ENCODE data around the gene RYR3. TPM values are rescaled to one million over a fixed set of nuclear protein-coding genes. Genes with fewer than 3 reads are reported as not detected.

Gene RYR3
- total RNA-seq, 1 donor from 2014 or later: 4.8 TPM

DNA sequence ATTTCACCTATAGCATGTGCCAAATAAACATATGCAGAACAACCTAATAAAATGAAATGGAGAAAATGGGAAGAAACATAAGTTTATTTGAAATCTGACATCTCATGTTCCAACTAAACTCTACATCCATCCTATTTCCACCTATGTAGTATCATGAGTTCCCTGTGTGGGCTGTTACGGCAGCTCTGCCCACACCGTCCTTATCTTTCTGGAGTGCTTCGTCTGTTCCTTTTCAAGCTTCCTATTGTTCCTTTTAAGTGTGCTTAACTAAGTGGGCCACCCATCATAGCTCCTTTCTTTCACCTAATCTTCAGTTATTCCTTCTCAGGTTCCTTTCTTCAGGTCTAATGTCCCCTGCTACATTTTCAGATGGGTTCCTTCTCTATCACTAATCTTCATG, 17.3 kb downstream of the RYR3 start:
- Mint-ChIP-seq H3K27me3 (ENCODE audit: unreplicated experiment) (peaks cover 2% of the 10 kb centered on the region), H3K36me3 (ENCODE audit: low read depth, unreplicated experiment) (no peaks in the 10 kb centered on the region), H3K27ac (ENCODE audit: unreplicated experiment) (no peak overlapping the region), H3K4me3 (ENCODE audit: unreplicated experiment) (no peak overlapping the region), H3K9me3 (ENCODE audit: unreplicated experiment) (no peaks in the 10 kb centered on the region), H3K4me1 (ENCODE audit: unreplicated experiment) (peaks cover 17% of the 10 kb centered on the region)
- DNase-seq (ENCODE audit: low spot score): no peak
- TF ChIP-seq, protein P1, sequence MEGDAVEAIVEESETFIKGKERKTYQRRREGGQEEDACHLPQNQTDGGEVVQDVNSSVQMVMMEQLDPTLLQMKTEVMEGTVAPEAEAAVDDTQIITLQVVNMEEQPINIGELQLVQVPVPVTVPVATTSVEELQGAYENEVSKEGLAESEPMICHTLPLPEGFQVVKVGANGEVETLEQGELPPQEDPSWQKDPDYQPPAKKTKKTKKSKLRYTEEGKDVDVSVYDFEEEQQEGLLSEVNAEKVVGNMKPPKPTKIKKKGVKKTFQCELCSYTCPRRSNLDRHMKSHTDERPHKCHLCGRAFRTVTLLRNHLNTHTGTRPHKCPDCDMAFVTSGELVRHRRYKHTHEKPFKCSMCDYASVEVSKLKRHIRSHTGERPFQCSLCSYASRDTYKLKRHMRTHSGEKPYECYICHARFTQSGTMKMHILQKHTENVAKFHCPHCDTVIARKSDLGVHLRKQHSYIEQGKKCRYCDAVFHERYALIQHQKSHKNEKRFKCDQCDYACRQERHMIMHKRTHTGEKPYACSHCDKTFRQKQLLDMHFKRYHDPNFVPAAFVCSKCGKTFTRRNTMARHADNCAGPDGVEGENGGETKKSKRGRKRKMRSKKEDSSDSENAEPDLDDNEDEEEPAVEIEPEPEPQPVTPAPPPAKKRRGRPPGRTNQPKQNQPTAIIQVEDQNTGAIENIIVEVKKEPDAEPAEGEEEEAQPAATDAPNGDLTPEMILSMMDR (IDR thresholded peaks at IDR 0.05; ENCODE audit: unreplicated experiment): no peak

DNA sequence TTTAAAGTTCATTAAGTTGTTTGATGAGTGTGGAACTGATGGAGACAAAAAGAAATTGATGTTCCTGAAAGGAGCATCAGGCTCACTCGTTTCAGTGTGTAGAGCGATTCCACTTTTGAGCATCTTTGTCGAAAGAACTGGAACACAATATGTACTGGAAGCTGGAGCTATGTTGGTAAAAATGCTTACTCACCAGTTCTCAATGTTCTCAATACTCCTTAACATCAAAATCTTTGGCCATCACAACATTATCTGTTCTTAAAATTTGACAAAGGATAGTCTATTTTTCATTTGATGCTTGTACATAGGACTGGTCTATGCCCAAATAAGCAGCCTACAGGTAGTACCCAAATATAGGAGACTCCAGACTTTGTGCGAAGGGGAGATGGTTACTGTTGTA, 18.7 kb downstream of the RYR3 start:
- peaks cover 2% of the 10 kb centered on the region for H3K27me3 Mint-ChIP-seq (ENCODE audit: unreplicated experiment)
- DNase-seq (ENCODE audit: low spot score): no peak
- H3K27ac Mint-ChIP-seq (ENCODE audit: unreplicated experiment): no peak overlapping the region
- H3K4me1 Mint-ChIP-seq (ENCODE audit: unreplicated experiment): peaks cover 17% of the 10 kb centered on the region
- H3K4me3 Mint-ChIP-seq (ENCODE audit: unreplicated experiment): no peak overlapping the region
- TF ChIP-seq, protein P1 (IDR thresholded peaks at IDR 0.05; ENCODE audit: unreplicated experiment): no peak
- no peaks in the 10 kb centered on the region for H3K9me3 Mint-ChIP-seq (ENCODE audit: unreplicated experiment)
- no peaks in the 10 kb centered on the region for H3K36me3 Mint-ChIP-seq (ENCODE audit: low read depth, unreplicated experiment)

DNA sequence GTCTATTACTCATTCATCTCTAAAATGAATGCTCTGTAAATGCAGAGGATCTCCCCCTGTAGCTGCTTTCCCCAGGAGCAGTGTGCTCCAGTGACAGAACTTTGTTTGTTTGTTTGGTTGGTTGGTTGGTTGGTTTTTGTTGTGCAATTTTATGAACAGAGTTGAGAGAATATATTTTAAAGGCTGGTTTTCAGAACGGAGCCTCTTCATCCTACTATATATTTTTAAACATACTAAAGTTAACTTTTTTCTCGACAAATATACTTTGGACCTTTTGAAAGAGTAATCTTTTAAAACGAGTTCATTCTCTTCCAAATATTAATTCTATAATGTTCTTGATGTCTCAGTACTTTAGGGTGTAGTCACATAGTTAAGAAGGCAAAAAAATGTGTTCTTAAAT, 20.2 kb downstream of the RYR3 start:
- H3K27me3 Mint-ChIP-seq (ENCODE audit: unreplicated experiment): peaks cover 2% of the 10 kb centered on the region
- no peak overlapping the region for H3K27ac Mint-ChIP-seq (ENCODE audit: unreplicated experiment)
- H3K4me1 Mint-ChIP-seq (ENCODE audit: unreplicated experiment): peaks cover 17% of the 10 kb centered on the region
- H3K9me3 Mint-ChIP-seq (ENCODE audit: unreplicated experiment): no peaks in the 10 kb centered on the region
- TF ChIP-seq, protein P1 (IDR thresholded peaks at IDR 0.05; ENCODE audit: unreplicated experiment): no peak
- no peak overlapping the region for H3K4me3 Mint-ChIP-seq (ENCODE audit: unreplicated experiment)
- no peak for DNase-seq (ENCODE audit: low spot score)
- no peaks in the 10 kb centered on the region for H3K36me3 Mint-ChIP-seq (ENCODE audit: low read depth, unreplicated experiment)

DNA sequence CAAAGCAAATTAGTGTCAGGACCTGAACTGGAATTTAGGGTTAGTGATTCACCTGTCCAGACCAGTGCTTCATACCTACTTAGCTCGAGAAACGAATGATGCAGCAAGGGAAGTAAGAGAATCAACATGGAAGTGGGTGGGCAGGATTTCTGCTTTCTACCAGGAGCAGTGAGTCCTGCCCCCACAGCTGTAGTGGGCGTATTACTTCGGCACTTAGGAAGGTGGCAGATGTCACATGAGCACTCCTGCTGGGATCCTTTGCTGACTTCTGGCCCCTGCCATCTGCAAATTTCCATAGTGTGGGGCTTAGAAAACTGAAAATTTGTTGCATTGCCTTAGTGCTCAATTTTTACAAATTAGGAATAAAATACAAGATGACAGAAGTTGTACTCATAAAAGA, 31.2 kb downstream of the RYR3 start:
- TF ChIP-seq, protein P1 (IDR thresholded peaks at IDR 0.05; ENCODE audit: unreplicated experiment): no peak
- DNase-seq (ENCODE audit: low spot score): no peak
- Mint-ChIP-seq H3K4me3 (ENCODE audit: unreplicated experiment) (no peak overlapping the region), H3K4me1 (ENCODE audit: unreplicated experiment) (no peaks in the 10 kb centered on the region), H3K36me3 (ENCODE audit: low read depth, unreplicated experiment) (no peaks in the 10 kb centered on the region), H3K27ac (ENCODE audit: unreplicated experiment) (no peak overlapping the region), H3K27me3 (ENCODE audit: unreplicated experiment) (no peaks in the 10 kb centered on the region), H3K9me3 (ENCODE audit: unreplicated experiment) (no peaks in the 10 kb centered on the region)

DNA sequence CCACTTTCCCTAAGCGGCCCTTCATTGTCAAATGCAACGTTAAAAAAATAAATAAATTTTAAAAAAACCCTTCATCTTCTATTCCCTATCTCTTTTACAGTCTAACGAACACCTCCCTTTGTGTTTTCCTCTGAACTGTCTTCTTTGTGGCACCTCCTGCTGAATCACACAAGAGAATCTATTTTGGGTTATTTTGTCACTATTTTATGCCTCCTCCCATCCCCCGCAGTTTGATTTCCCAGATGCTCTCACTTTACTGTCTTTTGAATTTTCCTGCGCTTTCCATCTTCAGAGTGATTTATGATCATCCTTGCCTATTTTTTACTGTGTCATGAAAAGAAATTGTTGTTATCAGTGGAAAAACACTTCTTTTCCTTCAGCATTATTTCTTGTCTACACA, 32.5 kb downstream of the RYR3 start:
- Mint-ChIP-seq H3K36me3 (ENCODE audit: low read depth, unreplicated experiment) (no peaks in the 10 kb centered on the region), H3K27ac (ENCODE audit: unreplicated experiment) (no peak overlapping the region), H3K9me3 (ENCODE audit: unreplicated experiment) (no peaks in the 10 kb centered on the region), H3K27me3 (ENCODE audit: unreplicated experiment) (no peaks in the 10 kb centered on the region), H3K4me3 (ENCODE audit: unreplicated experiment) (no peak overlapping the region), H3K4me1 (ENCODE audit: unreplicated experiment) (no peaks in the 10 kb centered on the region)
- DNase-seq (ENCODE audit: low spot score): no peak
- TF ChIP-seq, protein P1 (IDR thresholded peaks at IDR 0.05; ENCODE audit: unreplicated experiment): no peak

Data from endothelial cell (in vitro differentiated cells).